Measurements from ENCODE around the gene TNFSF8.

- no peak for TF ChIP-seq GATA2 (IDR thresholded peaks at IDR 0.05; ENCODE audit: low read depth, low read length)
- TF ChIP-seq GATA3 (IDR thresholded peaks at IDR 0.05; ENCODE audit: low read depth, low read length) = no peak
These were observed 5.4 kb downstream of the TNFSF8 start for GRCh38 chr9:114925039-114925438.

All from SH-SY5Y (cell line).